AG04450 (cell line): ENCODE data around the gene PLLP. TPM values are rescaled to one million over a fixed set of nuclear protein-coding genes. Genes with fewer than 3 reads are reported as not detected.

Experiments
- CTCF ChIA-PET: fragments of 300-600, 350-600 bp; formaldehyde crosslinking; extraction: SDS; loops from one replicate; lab custom pipeline; 2022; ENCODE audit warnings: antibody characterized with exemption, inconsistent platforms; lab: Charles Lee
- POLR2A ChIA-PET: fragments of 350-600 bp; formaldehyde crosslinking; extraction: SDS; loops from one replicate; lab custom pipeline; 2021; ENCODE audit warnings: antibody characterized with exemption, inconsistent platforms; lab: Yijun Ruan, JAX
- DNase-seq: peaks from one replicate; pipeline ENCODE4 v3.0.0-alpha.2; 2011; ENCODE audit warnings: low read depth, low spot score
- H3K27ac ChIP-seq: one replicate; pipeline ENCODE4 v1.5.1; 2012; ENCODE audit warnings: low read depth, low read length, control low read depth
- H3K27me3 ChIP-seq: one replicate; pipeline ENCODE4 v1.6.0; 2012; ENCODE audit warnings: low read length; ENCODE audit not compliant: control insufficient read depth, insufficient read depth
- H3K4me3 ChIP-seq: 2 replicates; pipeline ENCODE4 v1.5.1; 2011; ENCODE audit warnings: mild to moderate bottlenecking, low read depth, low read length, control low read depth
- H3K9me3 ChIP-seq: 2 replicates; pipeline ENCODE4 v1.5.1; 2012; ENCODE audit warnings: low read length; ENCODE audit not compliant: control insufficient read depth, insufficient read depth
- polyA plus RNA-seq: library from polyadenylated mRNA; depleted of rRNA; stranded (reverse); fragments of >200 nt; gene quantifications from 2 replicates; pipeline ENCODE4 v1.2.3, GENCODE V29; 2011
- TF ChIP-seq, protein P1 (sequence below): IDR thresholded peaks from 2 replicates; pipeline ENCODE4 v1.5.1; 2011; ENCODE audit warnings: low read depth, low read length, control low read depth, inconsistent platforms

Gene PLLP
- polyA plus RNA-seq, 1 experiment, result 0.10 TPM

- no peaks in the 10 kb centered on the region for H3K9me3 ChIP-seq
- TF ChIP-seq, protein P1, sequence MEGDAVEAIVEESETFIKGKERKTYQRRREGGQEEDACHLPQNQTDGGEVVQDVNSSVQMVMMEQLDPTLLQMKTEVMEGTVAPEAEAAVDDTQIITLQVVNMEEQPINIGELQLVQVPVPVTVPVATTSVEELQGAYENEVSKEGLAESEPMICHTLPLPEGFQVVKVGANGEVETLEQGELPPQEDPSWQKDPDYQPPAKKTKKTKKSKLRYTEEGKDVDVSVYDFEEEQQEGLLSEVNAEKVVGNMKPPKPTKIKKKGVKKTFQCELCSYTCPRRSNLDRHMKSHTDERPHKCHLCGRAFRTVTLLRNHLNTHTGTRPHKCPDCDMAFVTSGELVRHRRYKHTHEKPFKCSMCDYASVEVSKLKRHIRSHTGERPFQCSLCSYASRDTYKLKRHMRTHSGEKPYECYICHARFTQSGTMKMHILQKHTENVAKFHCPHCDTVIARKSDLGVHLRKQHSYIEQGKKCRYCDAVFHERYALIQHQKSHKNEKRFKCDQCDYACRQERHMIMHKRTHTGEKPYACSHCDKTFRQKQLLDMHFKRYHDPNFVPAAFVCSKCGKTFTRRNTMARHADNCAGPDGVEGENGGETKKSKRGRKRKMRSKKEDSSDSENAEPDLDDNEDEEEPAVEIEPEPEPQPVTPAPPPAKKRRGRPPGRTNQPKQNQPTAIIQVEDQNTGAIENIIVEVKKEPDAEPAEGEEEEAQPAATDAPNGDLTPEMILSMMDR, result no peak
- H3K27me3 ChIP-seq, result peaks cover 53% of the 10 kb centered on the region
- ChIA-PET POLR2A (no interaction called here), CTCF (interaction anchor here (8.8 kb wide), 1 partner anchor 113 kb away, joined by 286 read pairs; no protein-coding TSS in a partner anchor)
- no peak overlapping the region for H3K4me3 ChIP-seq
- no peak overlapping the region for H3K27ac ChIP-seq
- DNase-seq, result no peak
Measured at GRCh38 chr16:57307365-57307764, 22.9 kb upstream of the PLLP start.

- H3K27me3 ChIP-seq, result peaks cover 49% of the 10 kb centered on the region
- TF ChIP-seq, protein P1, result no peak
- ChIA-PET POLR2A (no interaction called here), CTCF (interaction anchor here (8.8 kb wide), 1 partner anchor 114 kb away, joined by 286 read pairs; no protein-coding TSS in a partner anchor)
- no peaks in the 10 kb centered on the region for H3K9me3 ChIP-seq
- H3K4me3 ChIP-seq, result no peak overlapping the region
- no peak for DNase-seq
- H3K27ac ChIP-seq, result no peak overlapping the region
Measured at GRCh38 chr16:57306676-57307341, 22.3 kb upstream of the PLLP start.

GRCh38 chr16:57305159-57305811 is 20.8 kb upstream of the PLLP start:
- H3K9me3 ChIP-seq, result no peaks in the 10 kb centered on the region

DNA sequence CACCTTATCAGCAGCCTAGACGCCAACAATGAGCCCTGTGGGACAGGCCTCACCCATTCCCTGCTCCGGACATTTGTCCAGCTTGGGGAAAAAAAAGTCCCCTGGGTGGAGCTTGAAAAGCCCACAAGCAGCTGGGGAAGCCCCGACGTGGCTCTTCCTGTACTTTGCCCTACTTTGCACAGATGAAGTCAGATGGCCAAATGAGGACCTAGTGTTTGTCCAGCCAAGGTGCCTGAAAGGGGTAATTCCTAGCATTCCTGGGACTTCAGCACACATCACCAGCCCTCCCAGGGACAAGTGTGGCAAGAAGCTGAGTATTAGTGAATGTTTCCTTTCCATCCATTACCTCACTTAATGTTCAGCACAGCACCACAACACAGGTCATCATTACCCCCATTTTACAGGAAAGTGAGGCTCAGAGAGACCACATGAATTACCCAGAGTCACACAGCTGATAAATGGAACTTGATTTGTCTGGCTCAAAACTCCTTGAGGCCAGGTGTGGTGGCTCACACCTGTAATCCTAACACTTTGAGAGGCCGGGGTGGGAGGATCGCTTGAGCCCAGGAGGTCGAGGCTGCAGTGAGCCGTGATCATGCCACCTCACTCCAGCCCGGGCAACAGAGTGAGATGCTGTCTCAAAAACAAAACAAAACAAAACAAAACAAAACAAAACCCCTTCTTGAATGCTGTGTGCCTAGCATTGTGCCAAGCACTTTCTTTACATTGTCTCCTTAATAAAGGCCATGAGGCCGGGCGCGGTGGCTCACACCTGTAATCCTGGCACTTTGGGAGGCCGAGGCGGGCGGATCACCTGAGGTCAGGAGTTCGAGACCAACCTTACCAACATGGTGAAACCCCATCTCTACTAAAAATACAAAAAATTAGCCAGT is 19.9 kb upstream of the PLLP start:
- DNase-seq, result no peak
- Histone ChIP-seq H3K27ac (no peak overlapping the region), H3K4me3 (no peak overlapping the region), H3K27me3 (peaks cover 45% of the 10 kb centered on the region), H3K9me3 (no peaks in the 10 kb centered on the region)
- ChIA-PET CTCF (interaction anchor here (1.1 to 8.8 kb wide), 2 partner anchors 109 to 116 kb away, joined by 3 to 286 read pairs; no protein-coding TSS in a partner anchor), POLR2A (no interaction called here)
- TF ChIP-seq, protein P1, result no peak

More at GRCh38 chr16:57305159-57305811, 20.8 kb upstream of the PLLP start:
- H3K27me3 ChIP-seq, result peaks cover 48% of the 10 kb centered on the region
- H3K27ac ChIP-seq, result no peak overlapping the region
- CTCF ChIA-PET, result interaction anchor here (1.1 to 8.8 kb wide), 2 partner anchors 108 to 115 kb away, joined by 3 to 286 read pairs; no protein-coding TSS in a partner anchor
- no peak overlapping the region for H3K4me3 ChIP-seq
- POLR2A ChIA-PET, result no interaction called here
- DNase-seq, result no peak
- TF ChIP-seq, protein P1, result no peak
